ENCODE results near the gene STOX2. TPM values are rescaled to one million over a fixed set of nuclear protein-coding genes. Genes with fewer than 3 reads are reported as not detected.

The STOX2 gene
- total RNA-seq, 1 experiment from 2014 or later: 3.3 TPM

DNA sequence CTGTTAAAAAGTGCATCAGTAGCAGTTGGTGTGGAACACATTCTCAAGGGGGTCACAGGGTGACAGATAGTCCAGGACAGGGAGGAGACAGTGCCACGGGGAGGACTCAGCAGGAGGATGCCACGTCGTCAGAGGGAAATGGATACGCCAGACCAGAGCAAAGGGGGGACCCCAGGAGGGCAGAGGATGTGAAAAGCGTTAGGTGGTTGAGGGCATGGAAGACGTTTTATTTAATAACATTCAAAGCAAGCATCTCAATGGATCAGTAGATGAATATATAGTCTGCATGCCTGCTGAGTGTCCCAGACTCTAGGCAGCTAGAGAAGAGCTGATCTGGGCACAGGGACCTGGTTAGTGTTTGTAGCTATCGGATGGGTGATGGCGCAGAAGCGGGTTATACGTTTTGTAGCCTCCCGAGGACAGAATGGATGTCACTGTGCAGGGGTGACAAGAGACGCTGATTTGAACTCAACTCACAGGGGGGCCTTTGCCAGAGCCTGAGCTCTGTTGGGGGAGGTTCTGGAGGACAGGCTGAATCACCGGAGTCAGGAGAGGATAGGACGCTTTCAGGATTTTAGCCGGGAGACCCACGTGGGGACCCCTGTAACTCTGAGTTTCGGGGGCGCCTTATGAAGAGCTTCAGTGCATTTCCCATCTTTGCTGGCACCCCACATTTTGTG is 81.3 kb downstream of the STOX2 start:
- DNase-seq (ENCODE audit: low read depth): no peak

DNA sequence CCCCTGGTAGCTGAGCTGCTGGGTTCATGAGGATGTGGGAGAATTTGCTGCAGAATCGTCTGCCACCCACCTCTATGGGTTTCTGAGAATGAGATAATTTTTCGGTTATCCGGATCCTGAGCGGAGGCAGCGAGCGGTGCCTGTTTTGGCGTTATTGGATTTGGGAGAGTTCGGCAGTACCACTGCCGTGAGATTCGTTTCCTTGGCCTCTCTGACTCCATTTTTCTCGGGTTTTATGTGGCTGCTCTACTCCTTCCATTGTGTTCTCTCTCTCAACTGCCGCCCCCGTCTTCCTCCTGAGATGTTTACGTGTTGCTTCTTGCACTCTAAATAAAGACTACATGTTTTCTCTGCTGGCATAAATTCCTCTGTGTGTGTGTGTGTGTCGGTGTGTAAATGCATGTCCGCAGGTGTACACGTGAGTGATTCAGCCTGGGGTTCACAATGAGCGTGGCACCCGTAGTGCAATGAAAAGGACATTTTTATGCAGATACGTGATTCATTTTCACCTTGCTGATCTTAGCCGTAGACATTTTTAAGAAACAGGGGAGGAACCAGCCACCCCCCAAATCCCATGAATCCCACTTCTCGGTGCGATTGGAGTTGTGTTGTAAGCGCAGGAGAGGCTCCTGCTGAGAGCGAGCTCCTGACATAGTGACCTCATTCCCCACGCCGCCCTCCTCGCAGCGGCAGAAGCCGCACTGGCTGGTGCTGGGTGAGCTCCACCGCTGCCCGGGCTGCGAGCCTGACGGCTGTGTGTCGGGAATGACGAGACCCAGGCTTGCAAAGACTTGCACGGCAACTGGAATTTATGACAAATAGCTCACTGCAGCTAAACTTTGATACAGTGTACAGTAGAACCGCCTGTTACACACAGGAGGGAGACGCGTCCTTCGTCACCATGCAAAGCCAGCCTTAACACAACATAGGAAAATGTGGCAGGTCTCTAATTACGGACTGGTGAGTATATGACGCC is 82.2 kb downstream of the STOX2 start:
- peak; percentile 75 for DNase-seq (ENCODE audit: low read depth)

DNA sequence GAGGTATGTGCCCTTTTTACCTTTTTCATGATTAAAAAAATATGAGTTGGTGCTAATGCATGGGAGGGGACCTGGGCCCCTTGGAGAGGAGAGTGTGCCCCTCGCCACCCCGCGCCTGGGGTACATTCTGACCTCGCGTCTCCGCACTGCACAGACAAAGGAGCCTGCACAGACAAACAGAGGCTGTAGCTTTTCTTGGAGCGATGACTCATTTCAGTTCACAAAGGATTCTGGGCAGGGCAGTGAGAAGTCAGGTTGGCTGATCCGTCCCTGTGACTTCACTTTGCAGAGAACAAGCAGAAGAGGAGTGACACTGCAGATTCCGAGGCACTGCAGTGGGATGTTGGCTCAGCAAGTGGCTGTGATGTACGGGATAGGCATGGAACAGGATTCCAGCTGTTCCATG is 82.9 kb downstream of the STOX2 start:
- DNase-seq (ENCODE audit: low read depth): peak; percentile 86

DNA sequence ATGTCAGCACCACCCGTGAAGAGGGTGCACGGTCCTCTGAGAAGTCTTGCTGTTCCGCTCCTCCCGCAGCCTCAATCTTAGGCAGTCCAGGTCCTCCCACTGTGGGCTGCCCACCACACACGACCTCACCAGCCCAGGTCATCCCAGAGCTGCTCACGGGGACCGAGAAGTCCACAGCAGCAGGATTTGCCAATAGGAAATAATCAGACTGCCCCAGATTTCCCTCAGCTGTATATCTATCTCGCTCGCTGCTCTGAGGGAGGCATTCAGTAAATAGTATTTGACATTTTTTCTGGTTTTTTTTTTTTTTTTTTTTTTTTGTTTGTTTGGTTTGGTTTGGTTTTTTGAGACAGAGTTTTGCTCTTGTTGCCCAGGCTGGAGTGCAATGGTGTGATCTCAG is 83.8 kb downstream of the STOX2 start:
- no peak for DNase-seq (ENCODE audit: low read depth)

DNA sequence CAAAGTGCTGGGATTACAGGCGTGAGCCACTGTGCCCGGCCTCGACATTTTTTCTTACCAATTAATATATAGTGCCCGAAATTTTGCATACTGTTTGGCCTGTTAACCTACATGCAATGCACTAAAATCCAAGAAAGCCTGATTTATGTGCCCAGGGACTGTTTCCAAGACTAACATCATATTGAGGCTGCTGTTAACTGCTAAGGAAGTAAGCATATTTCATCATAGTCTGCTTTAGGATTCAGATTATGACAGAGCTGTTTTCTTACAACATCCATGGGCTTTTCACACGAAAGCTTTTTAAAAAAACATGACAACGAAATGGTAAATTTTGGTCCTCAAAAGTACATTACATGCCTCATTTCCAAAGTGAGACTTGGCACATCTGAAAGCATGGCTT is 84.4 kb downstream of the STOX2 start:
- DNase-seq (ENCODE audit: low read depth): no peak

DNA sequence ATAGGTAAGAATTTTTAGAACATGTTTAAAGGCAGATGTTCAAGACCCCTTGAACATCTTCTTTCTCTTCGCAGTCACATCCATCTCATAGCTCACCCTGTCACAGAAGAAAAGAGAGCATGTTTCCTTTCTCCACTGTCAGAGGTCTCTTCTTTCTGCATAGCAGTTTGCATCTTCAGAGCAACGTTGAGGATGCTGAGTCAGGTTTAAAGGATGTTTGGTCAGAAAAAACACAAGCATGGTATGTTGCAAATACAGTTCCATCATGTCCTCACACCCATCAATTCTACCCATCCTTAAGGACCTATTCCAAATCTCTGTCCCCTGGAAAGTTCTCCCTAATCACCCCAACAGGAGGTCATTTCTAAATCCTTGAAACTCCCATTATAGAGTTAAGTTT is 84.8 kb downstream of the STOX2 start:
- no peak for DNase-seq (ENCODE audit: low read depth)

DNA sequence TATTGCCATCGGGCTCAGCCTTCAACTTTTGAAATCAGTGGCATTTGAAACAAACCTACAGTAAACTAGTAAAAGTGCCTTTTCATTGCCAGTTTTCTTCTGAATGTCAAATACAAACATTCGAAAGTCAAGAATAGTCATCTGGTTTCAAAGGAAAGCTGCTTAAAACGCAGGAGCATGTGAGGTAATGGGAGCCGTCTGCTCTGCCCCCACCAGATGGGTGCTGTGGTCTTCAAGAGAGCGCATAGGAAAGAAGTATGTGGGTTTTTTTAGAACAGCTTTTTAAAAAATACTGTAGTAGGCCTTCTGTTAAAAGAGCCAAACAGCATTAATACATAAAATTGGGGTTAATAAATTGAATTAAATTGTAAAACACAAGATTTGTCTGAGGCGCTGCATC is 88.6 kb downstream of the STOX2 start:
- DNase-seq (ENCODE audit: low read depth): no peak

DNA sequence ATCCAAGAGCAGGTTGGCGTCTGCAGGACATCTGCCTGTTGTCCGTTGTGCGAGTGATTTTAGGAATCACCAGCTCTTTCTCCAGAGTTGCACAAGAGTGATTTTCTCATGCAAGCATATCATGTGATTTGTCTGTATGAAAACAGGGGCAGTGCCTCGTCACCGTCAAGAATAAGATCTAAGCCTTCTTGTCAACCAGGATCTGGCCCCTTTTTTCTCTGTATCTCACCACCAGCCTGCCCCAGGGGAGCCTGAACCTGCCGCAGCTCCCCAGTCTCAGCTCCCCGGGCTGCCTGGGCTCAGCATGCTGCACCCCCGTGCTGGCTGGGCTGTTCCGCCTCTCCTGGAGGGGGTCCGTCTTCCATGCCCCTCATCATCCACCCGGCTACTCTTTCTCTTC is 90.5 kb downstream of the STOX2 start:
- no peak for DNase-seq (ENCODE audit: low read depth)

DNA sequence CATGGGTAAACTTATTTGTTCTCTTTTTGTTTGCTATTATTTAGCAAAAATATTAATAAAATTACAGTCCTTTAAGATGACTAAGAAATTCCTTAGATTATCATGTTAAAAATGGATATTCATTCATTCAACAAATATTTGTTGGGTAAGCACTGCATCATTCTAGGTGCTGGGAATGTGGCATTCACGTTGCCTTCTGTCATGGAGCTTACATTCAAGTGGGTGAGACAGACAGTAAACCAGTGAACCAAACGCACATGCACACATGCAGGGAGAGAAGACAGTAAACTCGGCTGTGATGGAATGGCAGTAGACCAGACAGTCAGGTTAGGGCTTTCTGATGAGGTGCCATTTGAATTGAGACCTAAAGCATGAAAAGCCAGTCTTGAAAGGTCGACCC is 91.8 kb downstream of the STOX2 start:
- DNase-seq (ENCODE audit: low read depth): no peak

DNA sequence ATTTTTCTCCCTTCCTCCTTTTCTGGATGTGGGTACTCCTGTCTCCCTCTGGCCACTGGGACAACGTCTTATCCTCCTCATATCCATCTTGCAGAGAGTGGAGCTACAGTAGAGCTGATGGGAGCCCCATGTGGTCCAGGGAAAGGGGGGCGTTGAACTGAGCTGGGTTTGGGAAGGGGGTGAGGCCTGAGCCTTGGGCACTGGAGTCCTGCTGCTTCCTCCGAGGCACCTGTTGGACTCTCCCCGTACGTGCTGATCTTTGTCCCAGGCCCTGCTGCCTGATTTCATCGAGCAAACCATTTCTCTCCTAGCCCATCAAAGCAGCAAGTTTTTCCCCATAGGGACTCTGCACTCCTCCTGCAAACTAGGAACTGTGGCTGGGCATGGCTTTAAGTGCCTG is 94.3 kb downstream of the STOX2 start:
- DNase-seq (ENCODE audit: low read depth): no peak

DNA sequence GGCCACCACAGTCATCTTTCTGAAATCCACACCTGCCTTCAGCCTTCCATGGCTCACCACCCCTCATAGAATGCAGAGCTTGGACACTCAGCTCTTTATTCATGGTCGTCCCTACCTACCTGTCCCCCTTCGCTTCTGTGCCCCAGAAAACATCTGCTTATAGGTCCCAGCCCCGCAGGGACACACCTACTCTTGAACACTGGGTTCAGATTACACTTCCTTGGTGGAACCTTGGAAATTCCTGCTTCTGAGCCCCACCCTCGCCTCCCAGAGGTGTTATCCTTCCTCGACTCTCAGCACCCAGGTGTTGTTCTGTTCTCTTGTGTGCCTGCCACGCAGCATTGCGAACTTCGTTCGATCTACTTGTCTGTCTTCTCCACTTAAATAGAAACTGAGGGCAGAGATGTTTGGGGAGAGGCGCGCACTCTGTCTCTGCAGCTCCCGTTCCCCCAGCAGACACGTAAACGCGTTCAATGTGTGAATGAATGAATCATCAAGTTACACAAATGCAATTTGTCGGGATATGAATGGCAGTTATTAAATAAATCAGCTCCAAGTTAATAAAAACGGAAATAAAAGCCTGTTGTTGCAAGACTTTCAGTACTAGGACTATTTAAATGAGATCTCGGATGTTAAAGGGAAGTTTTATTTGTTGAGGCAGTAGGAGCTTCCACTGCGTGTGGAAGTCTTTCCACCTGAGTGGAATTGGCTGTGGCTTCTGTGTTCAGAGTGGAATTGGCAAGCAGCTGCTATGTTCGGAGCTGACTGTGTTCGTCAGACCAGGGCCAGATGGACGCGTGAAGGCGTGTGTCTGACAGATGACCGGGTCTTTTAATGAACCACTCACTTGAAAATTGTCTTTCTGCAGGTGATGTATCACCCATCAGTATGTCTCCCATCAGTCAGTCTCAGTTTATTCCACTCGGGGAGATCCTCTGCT is 95.6 kb downstream of the STOX2 start:
- no peak for DNase-seq (ENCODE audit: low read depth)

DNA sequence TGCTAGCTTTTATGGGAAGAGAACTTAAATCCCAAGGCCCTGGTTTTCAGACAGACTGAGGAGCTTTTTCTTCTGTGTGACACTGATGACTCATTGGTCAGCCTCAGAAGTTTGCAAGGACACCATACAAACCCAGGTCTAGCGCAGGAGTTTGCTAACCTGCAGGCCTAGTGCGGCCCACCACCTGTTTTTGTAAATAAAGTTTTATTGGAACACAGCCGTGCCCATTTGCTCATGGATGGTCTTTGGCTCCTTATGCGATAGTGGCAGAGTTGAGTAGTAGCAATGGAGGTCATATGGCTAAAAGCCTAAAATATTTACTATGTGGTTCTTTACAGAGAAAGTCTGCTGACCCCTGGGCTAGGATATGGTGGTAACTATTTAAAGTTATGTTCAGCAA is 98.3 kb downstream of the STOX2 start:
- no peak for DNase-seq (ENCODE audit: low read depth)

DNA sequence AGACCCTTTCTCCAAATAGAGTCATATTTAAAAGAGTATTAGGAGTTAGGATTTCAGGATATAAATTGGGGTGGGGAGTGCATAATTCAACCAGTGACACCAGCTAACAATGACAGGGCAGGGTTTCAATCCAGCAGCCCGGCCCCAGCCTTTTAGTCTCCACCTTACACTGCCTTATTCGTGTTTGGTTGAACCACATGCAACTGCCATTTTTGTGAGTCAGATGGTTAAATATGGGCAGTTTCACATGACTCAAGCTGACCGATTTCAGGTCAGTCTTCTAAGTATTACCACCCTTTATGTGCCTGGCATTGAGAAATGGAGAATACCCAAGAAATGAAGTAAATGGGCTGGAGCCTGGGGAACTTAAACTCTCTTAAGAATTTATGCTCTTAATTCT is 102.8 kb downstream of the STOX2 start:
- peak; percentile 19 for DNase-seq (ENCODE audit: low read depth)

DNA sequence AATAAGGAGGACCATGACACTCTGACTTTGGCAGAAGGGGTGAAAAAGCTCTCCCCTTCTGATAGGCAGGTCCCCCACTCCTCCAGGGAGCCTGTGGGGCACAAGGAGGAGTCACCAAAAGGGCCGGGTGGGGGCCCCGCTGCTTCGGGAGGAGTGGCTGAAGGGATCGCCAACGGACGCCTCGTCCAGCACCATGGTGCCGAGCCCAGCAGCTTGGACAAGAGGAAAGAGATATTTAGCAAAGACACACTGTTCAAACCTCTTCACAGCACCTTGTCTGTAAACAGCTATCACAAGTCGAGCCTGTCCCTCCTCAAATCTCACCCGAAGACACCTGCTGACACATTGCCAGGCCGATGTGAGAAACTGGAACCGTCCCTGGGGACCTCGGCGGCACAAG is 105.6 kb downstream of the STOX2 start:
- no peak for DNase-seq (ENCODE audit: low read depth)

DNA sequence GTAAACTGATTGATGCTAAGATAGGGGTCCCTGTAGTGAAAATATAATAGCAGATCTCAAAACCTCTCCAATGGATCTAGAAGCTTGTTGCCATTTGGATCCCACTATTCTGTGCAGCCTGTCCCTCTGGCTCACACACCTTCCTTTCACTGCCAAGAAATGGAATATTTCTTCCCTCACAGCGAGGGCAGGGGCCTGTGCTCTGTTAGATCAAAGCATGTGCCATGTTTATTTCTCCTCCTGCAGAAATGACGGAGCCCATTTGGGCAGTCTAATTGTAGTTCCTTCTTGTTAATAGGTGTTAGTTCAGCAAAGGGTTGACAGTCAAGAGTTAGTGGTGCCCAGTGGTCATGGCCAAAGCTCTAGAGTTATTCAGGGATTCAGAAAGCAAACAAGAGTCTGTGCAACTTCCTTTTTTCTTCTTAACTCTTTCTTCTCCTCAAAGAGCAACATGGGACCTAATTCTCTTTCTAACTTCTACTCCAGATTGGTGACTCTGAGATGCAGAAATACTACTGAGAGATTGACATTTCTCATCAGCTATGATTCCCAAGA is 106.8 kb downstream of the STOX2 start:
- DNase-seq (ENCODE audit: low read depth): no peak

DNA sequence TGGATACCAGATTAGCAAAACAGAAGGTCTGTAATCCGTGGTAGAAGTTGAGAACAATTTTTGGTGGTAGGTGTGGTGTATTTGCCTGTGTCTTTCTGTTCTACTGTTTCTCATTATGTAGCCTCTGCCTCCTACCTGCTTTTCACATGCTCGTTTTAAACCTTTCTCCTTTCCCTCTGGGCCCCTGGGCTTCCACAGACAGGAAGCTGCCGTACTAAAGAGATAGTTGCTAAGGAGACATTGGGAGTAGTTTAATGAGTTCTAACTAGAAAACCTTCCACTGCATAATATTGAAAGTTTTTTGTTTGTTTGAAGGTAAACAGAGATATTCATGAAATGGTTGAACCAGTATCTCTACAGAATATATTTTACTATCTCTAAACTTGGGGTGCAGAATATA is 107.8 kb downstream of the STOX2 start:
- DNase-seq (ENCODE audit: low read depth): no peak

DNA sequence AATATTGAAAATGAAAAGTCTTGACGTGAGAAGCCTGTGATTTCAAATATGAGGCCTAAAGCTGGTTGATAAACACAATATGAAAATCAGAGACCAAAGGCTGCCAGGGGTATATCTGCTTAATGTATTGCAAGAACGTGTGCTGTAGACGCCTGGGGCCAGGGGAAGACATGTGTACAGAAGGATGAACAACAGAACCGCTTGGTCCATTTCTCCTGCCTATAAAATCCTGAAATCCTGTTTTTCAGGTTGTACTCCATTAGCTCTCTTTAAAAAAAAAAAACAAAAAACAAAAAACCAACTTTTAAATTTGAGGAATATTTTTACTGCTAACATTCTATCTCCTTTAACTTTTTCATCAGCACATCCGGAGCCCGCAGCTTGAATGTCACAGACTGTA is 109.2 kb downstream of the STOX2 start:
- DNase-seq (ENCODE audit: low read depth): no peak

DNA sequence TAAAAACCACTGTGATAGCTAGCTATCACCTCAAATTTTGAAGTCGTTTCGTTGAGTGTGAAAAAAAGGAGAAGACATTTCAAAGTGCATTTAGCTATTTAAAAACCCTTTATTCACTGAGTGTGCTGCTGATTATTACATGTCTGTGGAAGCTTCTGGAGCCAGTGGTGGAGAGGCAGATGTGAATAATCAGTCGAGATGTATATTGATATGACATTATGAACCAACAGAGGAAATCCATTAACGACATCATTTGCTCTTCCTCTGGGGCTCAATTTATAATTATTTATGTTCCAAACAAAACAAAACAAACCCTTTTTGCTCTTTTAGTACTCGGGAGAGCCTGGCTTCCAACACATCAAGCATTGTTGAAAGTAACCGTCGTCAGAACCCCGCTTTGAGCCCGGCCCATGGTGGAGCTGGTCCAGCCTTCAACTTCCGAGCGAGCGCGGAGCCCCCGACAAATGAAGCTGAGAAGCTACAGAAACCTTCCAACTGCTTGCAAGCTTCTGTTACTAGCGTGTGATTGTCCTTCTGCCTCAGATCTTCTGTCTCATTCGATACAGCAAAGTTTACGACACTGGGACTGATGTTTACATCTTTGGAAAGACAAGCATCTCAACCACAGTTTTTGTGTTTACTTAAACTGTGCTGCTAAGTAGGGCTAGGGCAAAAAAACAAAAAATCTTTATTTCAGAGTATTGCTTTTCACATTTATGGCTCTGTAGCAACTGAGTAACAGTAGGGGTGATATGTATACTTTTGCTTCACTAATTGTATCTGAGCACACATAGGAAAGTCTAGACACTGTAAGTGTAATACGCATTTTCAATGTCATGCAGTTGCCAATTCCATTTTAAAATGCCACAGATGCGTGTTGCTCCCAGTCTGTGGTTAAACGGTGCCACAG is 111.9 kb downstream of the STOX2 start:
- no peak for DNase-seq (ENCODE audit: low read depth)

DNA sequence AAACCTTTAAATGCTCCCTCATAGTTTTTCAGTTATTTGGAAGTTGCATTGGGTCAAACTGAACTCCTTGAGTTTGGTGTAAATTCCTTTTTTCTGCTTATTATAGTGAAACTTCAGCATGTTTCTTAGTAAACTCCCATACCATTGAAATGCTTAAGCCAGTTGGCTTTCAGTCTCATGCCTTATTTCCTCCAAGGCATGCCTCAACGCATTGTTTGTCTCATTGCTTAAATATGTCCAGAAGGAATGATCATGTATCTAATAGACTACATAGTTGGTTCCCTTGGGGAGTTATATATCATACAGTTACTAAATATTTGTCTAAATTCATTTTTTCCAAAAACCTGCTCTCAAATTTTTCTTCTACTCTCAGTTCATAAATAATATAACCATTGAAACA is 114.0 kb downstream of the STOX2 start:
- no peak for DNase-seq (ENCODE audit: low read depth)

Measured in Daoy (cell line).